Fibroblast of skin of left biceps (primary cell): ENCODE results near the gene KRTAP5-6.

Experiments used
- DNase-seq, 2 experiments: peaks; one replicate each; pipeline ENCODE4 v3.0.0-alpha.2; 2013; ENCODE audit warnings: low read depth in 2 of 2

The KRTAP5-6 gene

DNA sequence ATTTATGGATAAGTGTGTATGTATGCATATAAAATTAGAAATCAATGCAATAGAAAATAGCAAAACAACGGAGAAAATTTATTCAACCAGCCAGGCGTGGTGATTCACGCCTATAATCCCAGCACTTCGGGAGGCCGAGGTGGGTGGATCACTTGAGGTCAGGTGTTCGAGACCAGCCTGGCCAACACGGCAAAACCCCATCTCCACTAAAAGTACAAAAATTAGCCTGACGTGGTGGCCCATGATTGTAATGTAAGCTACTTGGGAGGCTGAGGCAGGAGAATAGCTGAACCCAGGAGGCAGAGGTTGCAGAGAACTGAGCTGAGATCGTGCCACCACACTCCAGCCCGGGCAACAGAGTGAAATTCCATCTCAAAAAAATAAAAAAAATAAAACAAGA, 5.5 kb downstream of the KRTAP5-6 start:
- no peak for DNase-seq

DNA sequence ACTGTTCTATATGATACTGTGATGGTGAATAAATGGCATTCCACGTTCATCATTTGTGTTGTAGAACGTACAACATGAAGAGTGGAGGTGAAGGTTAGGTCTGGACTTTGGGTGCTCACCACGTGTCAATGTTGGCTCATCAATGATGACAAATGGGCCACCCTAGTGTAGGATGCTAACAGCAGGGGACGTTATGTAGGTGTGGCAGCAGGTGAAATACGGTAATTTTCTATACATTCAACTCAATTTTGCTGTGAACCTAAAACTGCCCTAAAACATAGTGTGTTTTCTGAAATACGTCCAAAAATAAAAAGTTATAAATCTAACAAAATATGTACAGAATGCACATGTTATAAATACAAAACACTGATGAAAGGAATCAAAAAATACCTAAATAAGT, 6.2 kb downstream of the KRTAP5-6 start:
- DNase-seq = no peak

DNA sequence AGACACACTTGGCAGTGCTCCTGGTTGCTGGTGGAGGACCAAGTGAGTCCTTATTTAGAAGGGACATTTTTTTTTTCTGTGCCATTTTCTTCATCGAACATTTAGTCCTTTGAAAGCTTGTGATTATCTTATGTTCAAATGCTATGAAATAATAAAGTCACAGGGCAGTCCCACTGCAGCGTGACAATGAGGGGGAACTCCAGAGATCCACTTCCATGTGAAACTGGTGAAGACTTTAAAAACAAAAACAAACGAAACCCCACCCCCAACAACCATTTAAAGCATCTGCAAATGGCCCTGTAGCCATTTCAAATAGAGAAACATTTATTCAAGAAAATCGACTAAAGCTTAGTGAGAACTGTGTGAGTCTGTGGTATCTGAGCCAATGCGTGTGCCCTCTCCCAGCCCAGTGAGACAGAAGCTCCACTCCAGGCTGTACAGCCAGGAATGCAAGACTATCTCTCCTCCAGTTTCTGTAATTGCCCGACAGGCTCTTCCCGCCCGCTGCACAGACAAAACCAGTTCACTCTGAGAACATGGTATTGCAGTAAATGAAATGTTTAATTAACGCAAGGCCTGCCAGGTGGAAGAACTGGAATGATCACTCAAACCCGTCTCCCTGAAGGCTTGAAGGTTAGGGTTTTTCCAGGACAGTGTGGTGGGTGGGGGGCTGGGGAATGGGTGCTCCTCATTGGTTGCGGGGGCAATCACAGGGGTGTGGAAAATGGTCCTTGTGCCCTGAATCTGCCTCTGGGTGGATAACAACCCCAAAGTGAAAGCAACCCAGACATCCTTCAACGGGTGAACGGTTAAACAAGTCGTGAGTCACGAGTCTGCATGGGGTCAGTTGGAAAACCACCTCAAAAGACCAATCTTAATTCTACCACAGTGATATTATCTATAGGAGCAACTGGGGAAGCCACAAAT, 8.4 kb downstream of the KRTAP5-6 start:
- no peak for DNase-seq

DNA sequence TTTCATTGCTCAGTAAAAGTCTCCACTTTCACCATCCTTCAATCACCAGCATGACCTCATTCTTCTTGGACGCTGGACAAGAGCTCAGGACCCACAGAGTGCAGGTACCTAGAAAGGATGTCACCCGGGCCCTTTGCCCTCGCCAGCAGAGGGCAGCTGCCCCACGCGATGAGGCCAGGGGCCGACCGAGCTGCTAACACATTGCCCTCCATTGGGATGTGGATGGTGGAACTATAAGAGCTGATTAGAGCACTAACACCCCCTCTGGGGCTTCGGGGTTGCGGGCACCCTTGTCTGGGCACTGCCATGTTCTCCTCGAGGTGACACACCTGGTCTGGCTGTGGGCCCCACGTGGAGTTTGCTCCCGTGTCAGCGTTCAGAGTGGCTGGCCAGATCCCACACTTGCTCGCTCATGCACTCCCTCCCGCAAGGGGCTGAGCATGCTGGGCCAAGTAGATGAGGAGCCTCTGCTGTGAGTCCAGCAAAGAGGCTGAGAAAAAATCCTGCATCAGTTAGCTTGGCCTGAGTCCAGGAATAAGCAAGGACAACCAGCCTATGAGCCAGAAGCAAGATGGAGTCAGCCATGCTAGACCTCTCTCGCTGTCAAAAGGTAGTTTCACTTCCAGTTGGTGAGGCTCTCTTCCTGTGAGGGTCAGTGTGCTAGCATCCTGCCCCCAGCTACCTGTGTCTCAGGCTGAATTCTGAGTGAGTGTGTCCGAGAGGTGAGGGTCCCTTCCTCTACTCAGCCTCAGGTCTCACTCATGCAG, 9.8 kb downstream of the KRTAP5-6 start:
- DNase-seq = no peak

DNA sequence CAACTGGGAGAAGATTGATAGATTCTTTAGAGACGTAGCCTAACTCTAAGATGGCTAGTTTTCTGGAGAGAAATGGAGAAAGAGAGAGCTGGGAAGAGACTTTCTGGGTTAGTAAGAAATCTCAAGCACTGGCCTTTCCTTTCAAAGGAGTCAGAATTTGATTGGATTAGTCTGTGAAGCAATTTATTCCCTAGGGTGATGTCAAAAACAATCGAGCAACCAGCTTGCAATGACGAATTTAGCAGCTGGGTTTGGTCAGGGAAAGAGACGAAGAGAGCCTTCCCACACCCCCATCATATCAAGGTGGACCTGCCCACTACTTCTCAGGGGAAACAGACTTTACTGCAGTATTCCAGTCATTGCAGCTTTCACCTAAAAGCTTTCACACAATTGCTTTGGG, 10.8 kb downstream of the KRTAP5-6 start:
- DNase-seq = no peak

DNA sequence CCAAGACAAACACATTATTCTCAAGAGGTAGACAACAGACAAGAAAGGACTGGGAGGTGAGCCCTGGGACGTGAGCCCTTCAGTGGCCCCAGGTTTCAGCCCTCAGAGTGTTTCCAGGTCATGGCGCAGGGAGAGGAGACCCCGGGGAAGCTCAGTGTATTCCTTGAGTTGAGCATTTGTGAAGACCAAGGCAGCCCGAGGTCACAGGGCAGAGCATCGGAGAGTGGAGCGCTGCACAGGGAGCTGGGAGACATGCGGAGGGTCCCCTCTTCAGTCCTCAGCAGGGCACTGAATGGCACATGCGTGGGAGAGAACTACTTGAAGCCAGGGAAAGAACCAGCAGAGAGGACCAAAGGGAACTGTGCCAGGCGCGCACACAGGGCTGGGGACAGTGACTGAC, 11.7 kb downstream of the KRTAP5-6 start:
- no peak for DNase-seq

DNA sequence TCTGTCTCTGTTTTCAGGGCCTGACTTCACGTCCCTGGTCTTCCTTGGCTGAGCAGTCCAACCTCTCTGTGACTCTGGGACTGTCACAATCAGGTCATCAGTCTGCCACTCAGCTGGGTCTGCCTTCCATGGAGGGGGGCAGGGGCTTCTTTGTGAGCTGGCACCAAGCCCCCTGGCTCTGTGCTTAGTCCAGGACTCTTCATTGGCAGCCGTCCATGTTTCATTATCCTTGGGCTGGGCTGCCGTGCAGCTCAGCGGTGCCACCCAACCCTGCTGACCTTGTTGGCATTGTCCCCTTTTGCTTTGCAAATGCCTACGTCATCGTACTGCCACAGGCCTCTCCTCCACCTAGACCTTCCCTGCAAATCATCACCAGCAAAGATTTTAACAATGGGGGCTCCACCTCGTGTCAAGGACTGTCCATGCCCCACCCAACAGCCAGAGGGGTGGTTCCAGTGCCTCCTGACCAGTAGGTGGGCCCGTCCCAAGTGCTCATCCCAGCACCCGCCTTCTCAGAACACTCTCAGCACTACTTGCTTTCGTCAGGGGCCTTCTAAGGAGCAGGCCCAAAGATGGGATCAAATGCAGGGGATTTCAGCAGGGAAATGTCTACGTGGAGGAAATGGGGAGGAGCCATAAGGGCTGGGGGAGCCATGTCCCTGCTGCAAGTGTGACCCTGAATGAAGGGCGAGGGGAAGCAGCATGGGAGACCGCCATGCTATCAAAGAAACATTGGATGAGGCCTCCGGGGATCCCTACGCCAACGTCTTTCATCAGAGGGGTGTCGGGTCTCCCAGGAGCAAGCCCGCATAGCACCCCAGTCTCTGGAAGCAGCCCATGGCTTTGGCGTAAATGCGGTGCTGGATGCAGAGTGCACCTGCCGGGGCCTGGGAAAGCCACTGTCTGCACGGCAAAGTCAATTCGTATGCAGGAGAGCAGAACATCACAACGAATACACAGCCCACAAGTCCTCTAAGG, 18.2 kb downstream of the KRTAP5-6 start:
- no peak for DNase-seq

DNA sequence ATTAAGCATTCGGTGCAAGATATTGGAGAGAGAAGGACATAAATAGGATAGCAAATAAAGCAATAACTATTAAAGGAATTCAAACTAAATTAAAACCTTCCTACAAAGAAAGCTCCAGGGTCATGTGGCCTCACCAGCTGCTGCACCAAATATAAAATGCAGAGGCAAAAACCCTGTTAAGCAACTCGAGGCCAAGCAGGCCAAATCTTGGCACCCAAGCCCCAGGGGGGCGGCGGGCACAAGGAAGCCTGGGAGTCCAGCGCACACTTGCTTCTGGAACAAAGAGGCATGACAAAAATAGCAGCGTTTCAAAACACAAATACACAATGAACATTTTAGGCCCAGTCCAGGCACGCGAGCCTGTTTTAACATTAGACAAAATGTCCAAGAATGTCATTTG, 20.8 kb downstream of the KRTAP5-6 start:
- no peak for DNase-seq

DNA sequence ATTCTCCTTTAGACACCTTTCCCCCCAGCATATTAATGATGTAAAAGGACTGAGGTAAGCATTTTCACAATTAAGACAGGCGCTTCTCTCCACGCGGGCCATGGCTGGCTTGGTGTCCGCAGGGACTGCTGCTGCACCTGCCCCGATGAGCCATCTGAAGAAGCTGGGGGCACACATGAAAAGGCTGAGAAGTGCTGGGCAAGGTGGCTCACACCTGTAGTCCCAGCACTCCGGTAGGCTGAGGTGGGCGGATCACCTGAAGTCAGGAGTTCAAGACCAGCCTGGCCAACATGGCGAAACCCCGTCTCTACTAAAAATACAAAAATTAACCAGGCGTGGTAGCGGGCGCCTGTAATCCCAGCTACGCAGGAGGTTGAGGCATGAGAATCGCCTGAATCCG, 21.3 kb downstream of the KRTAP5-6 start:
- no peak for DNase-seq

DNA sequence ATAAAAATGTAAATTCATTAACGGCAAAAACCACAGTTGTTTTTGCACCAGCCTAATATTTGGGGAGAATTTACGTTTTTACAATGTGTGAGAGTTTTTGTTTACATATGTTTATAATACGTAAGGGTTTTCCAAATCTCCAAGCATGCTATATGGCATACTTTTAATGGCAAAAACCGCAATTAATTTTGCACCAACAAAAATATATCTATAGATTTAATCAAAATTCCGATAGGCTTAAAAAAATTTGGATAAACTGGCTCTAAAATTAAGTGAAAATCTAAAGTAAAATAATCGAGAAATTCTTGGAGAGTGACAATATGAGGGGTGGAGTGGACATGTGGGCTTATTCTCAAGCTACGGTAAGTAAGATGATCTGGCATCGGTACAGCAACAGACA, 22.8 kb downstream of the KRTAP5-6 start:
- no peak for DNase-seq

DNA sequence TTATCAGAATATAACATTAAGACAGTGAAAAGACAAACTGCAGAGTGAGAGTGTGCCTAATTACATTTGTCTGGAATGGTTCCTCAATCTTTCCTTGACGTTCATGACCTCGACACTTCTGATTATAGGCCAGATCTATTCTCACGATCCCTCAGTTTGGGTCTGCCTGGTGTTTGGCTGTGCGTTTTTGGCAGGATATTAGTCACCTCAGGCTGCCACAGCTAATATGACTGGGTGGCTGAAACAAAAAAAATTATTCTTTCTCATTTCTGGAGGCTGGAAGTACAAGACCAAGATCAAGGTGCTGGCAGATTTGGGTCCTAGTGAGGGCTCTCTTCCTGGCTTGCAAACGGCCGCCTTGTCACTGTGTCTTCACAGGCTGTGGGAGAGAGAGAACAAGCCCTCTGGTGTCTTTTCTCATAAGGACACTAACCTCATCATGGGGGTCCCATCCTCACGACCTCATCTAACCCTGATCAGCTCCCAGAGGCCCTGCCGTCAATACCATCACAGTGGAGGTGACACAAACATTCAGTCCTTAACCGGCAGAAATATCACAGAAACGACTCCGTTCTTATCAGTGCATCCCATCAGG, 30.2 kb downstream of the KRTAP5-6 start:
- DNase-seq = no peak

DNA sequence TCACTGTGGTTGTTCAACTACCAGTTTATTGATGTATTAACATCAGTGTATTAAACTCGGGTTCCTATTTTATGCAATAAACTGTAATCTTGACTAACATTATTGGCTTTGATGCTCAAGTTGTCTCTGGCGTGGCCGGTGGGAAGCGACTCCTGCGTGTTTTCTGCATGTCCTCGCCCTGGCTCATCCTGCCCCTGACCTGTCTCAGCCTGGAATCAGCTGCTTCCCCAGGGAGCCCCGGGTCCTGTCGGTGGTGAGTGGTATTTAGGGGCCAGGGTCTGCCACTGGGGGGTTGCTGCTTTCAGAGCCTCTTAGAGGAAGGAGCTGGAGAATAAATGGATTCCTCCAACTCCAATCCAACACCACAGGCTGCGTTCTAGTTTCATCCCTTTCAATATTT, 30.9 kb downstream of the KRTAP5-6 start:
- no peak for DNase-seq

DNA sequence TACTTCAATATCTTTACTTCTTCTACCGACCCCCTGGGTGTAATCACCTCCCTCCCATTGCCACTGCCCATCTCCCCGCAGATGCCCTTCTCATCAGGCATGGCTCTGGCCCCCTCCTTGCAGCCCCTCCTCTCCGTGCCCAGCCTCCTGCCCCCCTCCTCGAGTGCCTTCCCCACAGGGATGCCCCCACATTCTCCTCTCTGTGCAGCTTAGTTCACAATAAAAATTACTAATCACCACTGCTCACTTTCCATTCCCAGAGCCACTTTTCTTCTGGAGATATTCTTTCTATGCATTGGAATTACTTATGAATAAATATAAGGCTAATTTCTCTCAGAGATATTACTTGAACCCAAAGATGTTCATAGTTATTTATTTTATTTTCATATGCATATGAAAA, 31.3 kb downstream of the KRTAP5-6 start:
- DNase-seq = no peak

DNA sequence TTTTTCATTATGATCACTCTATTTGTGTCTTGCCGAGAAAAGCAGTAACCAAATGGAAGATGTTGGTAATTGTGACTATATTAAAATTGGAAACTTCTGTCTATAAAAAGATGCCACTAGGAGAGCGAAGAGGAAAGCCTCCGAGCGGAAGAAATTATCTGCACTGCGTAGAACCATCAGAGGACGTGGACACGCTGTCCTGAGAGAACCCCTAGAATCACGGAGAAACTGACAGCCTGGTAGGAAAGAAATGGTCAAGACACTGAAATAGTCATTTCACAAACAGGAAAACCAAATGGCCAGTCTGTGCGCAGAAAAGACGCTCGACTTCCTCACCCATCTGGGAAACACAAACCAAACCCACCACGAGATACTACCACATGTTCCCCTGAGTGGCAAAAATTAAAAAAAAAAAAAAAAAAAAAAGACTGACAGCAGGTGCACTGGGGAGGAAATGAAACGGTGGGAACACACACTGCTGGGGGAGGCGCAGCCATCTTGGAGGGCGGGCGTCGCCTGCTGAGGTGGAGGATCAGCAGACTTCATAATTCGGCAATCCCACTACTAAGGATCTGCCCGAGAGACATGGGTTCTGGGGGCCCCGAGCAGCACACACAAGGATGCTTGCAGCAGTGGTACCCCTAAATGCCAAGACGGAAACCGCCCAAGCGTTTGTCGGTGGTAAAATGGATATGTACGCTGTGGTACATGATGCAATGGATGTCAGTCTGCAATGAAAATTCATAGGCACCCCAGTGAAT, 32.1 kb downstream of the KRTAP5-6 start:
- no peak for DNase-seq

DNA sequence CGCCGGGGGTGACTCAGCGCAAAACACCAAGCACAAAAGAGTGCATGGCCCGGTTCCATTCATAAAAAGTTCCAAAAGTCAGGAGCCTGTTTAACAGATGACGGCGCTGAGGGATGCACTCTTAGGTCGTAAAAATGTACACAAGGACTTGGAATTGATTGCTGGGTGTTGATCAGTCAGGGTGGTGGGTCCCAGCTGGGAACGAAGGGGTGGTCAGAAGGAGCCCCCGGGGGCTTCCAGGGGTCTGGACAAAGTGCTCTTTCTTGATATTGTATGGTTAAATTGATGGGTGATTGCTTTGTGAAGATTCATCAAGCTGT, 32.7 kb downstream of the KRTAP5-6 start:
- DNase-seq = no peak

DNA sequence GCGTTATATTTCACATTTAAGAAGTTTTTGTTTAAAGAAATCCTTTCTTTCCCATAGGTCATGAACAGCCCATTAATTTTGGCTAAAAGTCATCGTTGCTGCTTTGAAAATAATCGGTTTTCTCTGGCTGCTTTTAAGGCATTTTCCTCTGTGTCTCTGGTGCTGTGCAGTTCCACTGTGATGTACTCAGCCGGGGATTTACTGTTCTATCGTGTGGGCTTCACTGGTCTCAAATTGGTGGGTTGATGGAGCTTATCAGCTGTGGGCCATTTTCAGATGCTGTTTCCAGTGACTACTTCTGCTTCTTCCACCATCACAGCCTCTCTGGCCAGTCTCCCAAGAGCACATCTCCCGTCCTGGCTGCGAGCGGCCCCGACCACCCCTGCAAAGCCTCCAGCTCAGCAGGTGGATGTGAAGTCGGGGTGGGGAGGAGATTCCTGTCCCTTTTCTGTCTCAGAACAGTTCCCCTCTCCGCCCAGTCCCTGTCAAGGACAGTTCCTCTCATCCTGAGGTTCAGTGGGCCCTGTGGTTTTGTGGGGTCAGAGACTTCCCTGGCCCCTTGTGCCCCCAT, 33.1 kb downstream of the KRTAP5-6 start:
- DNase-seq = no peak

DNA sequence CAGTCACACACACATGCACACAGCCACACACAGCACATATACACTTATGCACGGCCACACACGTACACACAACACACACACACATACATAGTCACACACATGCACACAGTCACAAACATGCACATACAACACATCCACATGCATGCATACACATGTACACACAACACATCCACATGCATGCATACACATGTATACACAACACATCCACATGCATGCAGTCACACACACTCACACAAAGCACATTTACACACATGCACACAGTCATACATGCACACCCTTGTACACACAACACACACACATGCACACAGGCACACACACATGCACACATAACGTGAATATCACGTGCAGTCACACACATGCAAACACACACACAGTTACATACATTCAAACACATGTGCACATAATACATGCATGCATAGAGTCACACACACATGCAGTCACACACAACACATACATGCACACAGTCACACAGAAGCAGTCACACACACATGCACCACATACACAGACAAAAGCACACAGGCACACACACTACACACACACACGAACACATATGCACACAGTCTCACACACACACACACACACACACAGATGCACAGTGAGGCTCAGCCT, 34.6 kb downstream of the KRTAP5-6 start:
- no peak for DNase-seq

DNA sequence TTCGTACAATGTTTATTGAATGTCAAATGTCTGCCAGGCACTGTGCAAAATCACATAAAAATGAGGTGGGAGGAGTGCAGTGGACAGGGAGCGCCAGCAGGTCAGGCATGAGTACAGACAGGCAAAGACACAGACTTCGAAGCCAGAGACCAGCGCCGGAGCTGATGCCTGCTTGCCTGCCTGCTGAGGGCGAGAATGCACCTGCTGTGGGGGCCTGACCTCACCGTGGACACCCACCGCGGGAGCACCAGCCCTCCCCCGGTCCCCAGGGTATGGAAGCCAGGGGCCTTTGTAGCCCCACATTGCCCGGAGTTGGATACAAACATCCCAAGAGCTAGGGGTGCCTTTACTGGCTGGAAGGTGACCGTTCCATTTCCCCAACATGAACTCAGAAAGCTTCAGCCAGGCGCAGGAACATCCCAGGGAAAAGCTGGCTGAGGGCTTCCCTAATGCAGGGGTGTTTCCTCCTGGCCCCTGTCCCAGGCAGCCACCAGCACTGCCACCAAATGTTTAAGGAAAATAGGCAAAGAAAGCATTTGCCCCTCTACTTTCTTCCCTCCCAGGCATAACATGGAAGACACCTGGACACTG, 35.5 kb downstream of the KRTAP5-6 start:
- no peak for DNase-seq

DNA sequence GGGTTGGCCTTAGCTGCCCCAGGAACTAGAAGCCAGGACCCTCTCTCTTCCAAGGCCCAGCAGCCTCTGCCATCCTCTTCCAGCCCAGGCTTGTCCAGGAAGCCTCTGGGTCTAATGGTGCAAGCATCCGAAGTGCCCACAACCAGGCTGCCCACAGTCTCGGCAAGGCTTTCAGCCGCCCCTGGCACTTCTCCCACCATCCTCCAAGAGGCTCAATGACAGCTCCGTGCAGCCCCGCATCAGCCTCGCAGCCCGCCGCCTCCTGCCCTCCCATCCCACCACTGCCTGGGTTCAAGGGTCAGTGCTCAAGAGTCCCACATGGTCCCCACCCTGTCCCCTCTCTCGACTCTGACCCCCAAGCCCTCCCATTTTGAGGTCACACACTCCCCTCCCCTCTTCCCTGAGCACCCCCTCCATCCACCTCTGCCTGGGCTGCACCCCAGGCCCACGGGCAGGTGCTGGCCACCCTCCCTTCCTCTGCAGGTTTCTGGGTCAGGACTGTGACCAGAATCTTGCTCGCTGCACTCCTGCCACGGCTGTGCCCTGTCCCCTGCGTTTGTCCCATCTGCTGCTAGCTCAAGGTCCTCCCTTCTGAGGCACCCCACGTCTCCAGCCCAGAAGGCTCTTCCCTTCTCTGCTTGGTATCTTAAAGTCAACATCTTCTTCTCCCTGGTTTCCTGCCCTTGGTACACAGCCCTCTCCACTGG, 36.2 kb downstream of the KRTAP5-6 start:
- no peak for DNase-seq
